ENCODE measurements around the gene PHF21A.
"Not testable (repeated sequence)": the region's sequence is repeated elsewhere in the genome, so short reads cannot be mapped to it uniquely, and the experiment has no call there.

PHF21A gene

DNA sequence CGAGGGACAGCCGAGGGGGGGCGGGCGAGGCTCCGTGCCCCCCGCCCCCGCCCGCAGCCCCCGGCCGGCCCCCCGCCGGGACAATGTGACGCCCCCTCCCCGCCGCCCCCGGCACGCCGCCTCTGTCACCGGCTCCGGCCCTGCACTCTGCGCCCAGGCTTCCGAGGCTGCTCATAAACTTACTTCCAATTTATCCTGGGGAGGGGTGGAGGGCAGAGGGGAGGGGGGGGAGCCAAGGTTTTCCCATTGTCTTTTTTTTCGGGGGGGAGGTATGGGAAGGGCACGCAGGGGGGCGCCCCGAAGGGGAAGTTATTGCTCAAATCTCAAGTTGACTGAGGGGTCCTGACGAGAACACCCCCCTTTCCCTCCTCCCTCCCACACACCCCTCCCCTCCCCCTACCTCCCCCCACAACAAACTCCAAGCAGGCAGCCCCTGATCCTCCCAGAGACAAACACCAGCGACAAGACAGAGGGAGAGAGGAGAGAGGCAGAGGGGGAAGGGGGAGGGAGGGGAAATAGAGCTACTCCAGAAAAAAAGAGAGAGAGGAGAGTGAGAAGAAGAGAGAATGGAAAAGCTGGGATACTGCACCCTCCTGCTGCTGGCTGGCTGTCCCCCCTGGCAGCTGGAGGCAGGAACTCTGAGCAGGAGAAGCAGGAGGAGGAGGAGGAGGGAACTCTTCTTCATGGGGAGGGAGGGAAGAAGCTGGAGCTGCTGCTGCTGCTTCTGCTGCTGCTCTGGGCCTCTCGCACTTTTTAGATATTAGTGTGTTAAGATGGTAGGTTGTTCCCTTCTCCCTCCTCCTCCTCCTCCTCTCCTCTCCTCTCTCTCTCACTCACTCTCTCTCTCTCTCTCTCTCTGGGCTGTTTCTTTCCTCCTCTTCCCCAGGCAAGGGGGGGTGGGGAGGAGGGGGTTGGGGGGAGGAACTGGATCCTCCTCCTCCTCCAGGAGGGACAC is 631 bp downstream of the PHF21A start:
- no peak for DNase-seq (ENCODE audit: low read depth)

DNA sequence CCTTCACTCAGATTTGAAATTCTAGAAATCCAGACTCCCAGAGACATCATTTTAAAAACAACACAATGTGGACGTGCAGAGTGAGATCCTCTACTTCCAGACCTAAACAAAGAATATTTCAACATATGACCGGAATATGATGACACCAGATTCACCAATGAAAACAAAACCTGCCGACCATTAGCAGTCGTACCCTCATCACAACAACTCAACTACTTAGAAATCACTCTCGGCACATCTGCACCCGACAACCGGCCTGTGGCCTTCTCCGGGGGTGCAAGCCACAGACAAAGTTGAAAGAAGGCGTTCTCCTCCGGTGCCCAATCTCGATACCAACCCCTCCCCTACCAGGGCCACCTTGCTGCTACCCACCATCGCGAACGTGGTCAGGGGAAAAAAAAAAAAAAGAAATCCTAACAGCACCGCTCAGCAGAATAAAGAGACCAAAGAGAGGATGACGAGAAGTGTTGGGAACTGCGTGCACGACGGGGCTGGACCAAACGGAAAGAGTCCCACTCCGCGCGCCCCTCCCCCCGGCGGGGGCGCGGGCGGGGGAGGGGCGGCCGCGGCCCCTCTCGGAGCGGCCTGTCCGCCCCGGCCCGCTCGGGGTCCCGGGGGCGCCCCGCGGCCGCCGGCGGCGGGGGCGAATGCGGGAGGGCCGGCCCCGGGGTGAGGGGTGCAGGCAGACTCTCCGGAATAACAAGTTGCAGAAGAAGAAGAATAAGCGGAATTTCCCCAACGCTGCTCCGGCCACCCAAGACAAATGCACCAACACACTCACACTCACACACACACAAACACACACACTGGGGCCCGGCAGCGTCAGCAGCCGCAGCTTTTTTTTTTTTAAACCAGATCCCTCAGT is 1.7 kb downstream of the PHF21A start:
- peak; percentile 44 for DNase-seq (ENCODE audit: low read depth)

DNA sequence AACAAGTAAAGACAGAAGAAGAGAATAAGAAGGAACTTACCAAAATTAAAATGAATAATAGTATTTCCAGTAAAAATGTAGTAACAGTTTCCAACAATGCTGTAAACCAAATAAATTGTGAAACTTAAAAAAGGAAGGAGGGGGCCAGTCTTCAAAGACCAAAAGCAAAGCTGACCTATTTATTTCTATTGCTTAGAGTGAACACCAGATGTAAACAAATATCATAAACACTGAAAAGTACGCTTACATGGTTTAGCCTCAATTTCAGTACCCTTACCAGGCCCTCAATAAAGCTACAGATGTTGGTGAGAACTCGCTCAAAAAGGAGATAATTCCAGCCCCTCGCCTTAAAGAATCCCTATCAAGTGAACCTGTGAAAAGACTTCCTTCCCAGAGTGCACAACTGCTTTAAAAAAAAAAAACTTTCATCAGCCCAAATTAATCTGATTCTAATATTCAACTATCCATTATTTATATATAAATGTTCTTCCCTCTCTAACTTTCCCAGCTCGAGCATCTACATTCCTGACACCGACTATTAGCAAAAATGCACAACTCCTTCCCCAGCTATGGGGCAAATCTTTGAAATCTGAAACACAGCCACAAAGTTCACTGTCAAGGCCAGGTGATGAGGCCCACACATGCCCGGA is 2.4 kb downstream of the PHF21A start:
- DNase-seq (ENCODE audit: low read depth), result no peak

DNA sequence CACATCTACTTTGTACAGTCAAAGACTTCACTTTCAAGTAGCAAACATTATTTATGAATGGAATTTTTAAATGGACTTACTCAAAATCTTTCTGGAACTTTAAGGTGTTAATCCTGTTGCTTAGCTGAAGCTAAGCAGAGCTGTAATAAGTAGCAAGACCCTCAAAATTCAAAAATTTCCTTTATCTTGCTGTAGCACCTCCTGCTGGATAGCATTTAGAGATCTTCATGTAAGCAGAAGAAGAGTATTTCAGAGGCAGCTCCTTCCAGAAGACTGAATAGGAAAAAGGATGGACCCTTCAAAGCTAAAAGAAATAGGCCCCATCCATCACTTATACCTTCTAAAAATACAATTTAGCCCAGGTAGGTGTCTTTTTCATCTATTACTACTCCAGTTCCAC is 3.4 kb downstream of the PHF21A start:
- no peak for DNase-seq (ENCODE audit: low read depth)

DNA sequence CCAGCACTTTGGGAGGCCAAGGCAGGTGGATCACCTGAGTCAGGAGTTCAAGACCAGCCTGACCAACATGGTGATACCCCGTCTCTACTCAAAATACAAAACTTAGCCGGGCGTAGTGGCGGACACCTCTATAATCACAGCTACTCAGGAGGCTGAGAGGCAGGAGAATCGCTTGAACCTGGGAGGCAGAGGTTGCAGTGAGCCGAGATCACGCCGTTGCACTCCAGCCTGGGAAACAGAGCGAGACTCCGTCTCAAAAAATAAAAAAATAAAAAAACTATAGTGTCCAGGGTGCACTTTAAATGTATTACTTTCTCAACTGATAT is 4.6 kb downstream of the PHF21A start:
- DNase-seq (ENCODE audit: low read depth), result not testable (repeated sequence)

DNA sequence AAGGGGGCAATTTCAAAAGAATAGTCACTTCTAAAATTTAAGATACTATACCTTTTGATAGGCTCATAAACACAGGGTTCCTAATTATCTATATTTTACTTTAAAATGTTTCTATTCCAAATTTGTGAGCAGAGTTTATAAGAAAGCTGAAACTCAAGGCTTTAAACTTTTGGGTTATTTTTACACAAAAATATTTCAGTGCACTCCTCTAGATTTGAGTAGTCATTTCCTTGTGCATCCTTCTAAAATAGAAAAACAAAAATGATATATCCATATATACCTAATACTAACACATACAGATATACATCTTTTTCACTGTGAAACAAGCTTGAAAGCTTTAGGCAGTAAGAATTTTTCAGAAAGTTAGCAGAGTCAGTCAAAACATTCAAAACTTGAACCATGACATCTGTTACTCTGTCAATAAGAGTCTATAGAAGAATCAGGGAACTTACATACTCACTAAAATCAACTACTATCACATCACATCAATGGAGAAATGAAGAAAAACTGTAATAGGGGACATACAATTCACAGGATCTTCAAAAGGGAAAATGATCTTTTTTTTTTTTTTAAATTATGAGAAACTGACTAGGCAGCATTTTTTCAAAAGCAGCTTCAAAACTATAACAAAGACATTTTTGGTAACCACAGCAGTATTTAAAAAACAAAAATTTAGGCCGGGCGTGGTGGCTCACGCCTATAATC is 5.1 kb downstream of the PHF21A start:
- DNase-seq (ENCODE audit: low read depth), result no peak

DNA sequence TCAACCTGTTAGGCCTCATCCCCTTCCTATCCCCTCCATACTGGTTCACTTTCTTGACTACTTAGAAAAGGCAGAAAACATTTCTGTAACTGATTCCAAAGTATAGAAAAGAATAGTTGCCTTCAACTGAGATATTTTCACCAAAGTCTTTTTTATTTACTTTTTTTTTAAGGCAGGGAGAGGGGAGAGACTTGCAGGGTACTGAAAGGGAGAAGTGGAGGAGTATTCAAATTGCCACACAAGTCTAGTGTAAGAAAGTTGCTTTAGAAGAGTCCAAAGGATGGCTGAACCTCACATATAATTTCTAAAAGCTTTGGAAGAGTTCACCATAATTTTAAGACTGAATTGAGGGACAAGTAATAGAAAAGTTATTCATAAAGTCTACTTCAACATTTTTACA is 6.3 kb downstream of the PHF21A start:
- no peak for DNase-seq (ENCODE audit: low read depth)

DNA sequence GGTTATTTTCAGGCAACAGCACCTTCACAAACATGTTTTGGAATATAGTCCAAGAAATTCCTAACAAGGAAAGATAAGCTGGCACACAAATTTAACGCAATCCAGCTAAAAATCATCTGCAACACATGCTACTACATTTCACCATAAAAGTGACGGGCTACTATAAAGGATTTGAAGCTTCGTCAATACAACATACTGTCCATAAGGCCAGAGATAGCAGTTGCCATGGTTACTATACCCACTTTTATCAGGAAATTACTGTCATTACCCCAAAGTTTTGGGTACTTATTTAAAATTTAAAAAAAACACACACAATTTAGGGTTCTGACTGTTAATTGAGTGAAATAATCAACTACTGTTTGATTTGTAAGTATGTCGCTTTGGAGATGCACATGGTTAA is 6.9 kb downstream of the PHF21A start:
- no peak for DNase-seq (ENCODE audit: low read depth)

DNA sequence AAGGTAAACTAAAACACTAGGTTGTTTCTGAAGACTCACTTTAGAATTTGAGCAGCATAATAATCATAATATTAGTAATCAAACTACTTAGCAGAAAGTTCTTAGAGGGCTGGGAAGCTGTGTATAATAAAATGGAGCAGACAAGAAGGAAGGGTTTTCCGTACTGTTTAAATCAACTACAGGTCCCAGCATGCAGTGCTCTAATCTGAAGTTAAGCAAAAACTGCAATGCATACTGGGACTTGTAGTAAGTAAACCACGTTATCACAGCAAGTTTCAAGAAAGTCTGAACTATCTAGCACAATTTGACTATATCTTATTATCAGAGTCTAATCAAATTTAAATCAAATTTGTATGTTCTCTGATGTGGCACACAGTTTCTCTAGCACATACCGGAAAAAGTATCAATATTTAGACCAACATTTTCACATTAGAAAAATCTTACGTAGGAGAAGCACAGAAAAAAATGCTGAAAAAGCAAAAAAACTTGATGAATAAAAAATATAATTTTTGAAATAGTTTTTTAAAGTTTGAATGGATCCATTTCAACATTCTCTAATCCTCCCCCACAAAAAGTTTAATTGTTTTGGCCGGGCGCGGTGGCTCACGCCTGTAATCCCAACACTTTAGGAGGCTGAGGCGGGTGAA is 8.2 kb downstream of the PHF21A start:
- DNase-seq (ENCODE audit: low read depth), result no peak

DNA sequence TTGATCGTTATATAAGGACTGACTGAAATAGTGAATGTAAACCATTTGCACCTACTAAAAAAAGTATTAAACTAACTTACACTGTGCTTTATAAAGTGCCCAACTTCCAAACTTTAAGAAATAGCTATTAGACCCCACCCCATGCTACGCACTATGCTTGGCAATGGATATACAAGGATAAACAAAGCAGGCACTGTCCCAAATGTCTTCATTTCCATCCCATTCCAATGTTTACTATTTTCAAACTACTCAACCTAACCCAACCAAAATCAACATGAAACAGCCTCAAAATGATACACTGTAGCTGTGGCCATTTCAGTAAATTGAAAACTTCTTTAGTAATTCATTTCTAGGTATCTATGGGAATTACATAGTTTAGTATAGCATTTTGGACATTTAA is 12.5 kb downstream of the PHF21A start:
- no peak for DNase-seq (ENCODE audit: low read depth)

DNA sequence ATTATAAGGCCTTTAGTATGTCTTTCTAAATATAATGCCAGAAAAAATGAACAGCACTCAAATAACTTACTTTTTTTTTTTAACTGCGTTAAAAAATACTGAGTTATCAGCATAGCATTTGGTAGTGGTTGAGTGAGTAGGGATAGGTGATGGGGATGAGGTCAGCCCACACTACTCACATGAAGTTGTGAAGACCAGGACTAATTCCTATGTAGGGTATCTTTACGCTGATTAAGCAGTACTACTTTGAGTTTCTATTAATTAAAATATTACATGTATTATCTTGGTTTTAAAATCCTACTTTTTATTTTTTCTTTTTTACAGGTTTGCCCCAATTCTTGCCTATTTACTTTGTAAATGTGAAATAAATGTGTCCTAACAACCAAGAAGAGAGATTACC is 13.5 kb downstream of the PHF21A start:
- no peak for DNase-seq (ENCODE audit: low read depth)

DNA sequence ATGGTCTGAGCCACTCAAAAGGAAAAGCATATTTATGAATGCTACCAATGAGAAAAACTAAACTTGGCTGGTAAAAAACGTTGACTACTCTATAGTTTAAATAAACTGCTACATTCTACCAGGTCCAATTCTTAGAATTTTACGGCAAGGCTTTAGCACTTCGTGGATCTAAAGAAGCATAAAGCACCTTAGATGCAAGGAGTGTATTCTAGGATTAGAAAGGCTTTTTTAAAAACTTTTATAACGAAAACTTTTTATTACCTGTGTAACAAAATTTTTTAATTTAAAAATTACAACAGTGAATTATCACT is 13.9 kb downstream of the PHF21A start:
- no peak for DNase-seq (ENCODE audit: low read depth)

DNA sequence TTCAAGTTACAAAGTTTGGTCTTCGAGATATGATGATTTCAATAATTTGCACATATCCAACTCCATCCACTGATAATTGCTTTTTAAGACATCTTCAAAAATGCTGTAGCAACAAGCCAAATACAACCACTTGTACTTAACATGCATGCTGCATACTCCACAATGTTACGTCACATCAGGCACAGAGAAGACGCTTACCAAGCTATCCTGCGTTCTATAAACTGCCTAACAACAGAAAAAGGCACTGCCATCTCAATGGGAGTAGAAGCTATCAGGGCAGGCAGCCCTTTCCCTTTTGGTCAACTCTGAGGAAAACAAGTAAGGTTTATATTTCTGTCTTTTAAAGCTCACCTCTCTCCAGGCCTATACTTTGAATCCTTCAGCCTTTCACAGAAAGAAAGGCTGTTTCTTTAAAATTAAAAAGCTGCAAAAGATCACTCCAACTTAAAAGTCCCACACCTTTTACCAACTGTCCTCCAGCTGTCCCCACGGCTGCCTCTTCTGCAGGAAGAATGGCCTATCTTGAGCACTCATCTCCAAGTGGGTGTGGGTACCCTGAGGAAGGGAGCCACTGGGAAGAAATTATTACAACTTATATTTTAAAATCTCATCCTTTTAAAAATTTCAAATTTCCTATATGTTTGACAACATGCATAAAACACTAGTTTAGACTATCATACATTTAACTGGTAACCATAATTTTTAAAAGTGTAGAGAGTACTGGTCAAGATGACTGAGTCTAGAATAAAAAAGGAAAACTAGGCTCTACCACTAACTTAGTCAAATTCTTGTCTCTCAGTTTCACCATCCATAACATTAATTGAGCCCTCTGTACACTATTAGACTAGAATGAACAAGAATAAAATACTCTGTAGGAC is 14.5 kb downstream of the PHF21A start:
- DNase-seq (ENCODE audit: low read depth), result no peak

DNA sequence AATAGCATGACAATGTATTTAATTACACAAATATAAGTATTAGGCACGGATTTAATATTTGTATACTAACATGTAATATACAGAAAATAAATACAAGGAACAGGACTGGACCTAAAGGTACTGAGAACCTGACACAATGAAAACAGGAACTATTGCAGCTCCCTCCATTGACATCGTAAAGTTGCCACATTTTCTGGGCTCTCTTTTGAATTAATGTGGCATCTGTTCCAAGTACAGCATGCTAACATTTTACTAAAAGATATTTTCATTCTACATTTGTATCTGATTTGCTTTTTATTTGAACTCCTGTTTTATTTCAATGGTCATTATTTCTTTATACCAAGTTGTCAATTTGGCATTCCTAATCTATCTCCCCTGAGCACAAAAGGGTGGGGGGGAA is 15.3 kb downstream of the PHF21A start:
- DNase-seq (ENCODE audit: low read depth), result no peak

DNA sequence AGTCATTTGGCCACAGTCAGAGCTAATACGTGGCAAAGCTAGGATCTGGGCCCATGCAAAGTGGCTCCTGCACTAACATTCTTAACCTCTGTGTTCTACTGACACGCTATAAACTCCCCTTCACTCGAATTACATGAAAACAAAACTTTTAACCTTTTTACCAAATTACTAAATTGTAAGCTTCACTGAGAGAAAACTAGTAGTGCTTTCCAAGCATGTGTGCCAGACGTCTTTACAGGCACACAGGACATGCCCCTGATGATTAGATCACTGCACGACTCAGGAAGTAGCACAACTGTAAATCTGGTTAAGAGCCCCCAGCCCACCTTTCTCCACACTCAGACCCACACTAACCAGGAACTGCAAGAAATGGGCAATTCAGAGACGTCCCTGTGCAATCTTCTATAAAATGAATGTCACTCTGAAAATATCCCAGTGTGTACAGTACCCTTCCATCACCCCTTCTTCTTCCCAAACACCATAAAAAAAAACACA is 16.1 kb downstream of the PHF21A start:
- no peak for DNase-seq (ENCODE audit: low read depth)

DNA sequence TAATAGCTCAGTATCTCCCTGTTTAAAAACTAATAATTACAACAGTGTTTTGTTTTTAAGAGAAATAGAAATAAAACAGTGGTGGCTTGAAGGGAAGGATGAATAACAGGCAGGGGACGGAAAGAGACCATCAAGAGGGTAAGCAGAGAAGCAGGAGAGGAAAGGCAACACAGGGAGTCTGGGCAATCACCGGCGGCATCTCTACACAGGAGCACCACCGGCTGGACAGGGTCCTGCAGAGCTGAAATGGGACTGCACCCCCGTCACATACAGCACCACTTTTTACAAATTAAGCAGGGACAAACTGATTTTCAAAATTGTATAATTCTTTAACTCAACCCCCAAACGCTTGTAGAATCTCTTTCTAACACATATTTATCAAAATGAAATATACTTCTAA is 18.4 kb downstream of the PHF21A start:
- DNase-seq (ENCODE audit: low read depth), result no peak

DNA sequence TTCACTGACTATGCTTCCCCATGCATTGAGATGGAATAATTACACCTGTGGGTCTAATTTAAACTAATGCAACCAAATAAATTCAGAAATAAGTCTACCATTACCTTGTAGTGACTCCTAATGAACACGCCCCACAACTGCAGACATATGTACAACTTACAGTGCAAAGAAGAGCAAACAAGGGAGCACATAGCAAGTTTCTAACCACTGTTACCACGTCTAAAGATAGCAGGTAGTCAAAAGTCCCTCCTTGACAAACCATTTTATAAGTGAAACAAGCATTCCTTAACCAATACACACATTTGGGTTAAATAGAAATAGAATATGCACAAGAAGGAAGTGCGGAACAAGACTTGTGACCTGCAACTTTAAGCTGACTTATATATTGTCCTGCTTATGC is 20.6 kb downstream of the PHF21A start:
- no peak for DNase-seq (ENCODE audit: low read depth)

DNA sequence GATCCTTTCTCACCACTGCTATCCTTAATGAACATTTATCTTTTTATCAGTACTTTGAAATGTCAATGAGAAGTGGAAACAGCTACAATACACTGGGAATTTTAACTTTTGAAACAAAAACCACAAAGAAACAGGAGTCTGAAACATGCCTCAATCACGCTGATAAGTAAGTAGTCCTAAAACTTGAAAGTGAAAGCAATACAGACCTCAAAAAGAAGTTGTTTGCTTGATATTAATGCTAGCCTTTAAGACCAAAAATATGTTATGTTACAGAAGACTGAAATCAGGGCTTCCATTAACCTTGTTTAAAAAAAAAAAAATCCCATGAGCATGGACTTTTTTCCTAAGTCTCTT is 21.3 kb downstream of the PHF21A start:
- DNase-seq (ENCODE audit: low read depth), result no peak

DNA sequence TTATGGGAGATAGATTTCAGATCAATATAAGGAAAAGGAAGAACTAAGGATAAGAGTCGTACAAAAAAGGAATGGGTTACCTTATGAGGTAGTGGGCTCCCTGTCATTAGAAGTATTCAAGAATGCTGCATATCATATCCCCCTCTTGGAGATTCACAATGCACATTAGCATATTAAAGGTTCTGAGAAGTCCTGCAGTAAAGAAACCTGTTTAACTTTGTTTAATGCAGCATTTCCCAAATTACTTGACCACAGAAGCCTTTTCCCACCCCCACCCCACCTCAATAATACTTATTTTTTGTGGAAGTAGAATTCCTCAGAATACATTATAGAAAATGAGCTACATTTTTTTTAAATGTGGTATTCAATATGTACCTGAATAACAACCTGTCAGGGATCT is 30.9 kb downstream of the PHF21A start:
- DNase-seq (ENCODE audit: low read depth), result no peak

DNA sequence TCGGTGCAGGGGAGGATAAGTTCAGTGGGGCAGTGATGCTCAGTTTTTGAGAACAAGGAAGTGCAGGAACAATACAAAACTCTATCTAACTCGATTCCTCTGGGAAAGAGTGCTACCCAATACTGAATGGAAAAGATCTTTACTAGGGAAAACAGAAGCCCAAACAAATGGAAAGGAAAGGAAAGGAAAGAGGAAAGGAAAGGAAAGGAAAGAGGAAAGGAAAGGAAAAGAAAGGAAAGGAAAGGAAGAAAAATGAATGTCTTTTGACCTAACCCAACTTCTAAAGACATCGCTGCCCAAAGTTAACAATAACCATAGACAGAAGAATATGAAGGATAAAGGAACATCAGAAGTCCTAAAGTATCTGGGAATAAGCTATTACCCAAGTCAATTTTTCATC is 41.6 kb downstream of the PHF21A start:
- DNase-seq (ENCODE audit: low read depth), result no peak

DNA sequence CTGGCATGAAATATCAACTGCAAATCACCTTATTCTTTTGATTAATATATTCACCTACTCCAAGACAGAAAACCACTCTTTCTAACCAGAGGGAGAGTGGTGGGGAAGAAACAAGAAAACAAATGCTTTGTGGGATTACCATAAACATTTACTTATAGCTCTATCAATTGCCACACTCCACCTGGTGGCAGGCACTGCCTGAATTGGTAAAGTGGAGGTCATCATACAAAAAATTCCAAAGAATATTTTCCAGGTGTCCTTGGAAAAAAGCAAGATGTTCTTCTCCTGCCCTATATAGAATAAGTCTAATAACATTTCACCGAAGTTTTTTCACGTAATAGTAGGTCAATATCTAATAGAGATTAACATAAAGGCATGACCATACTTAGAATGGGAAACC is 45.3 kb downstream of the PHF21A start:
- no peak for DNase-seq (ENCODE audit: low read depth)
